Measurements from ENCODE around the gene NFATC3. TPM values are rescaled to one million over a fixed set of nuclear protein-coding genes. Genes with fewer than 3 reads are reported as not detected.

The NFATC3 gene
- total RNA-seq, 4 donors from 2014 or later = 22.6 to 74.0 (median 48.4) TPM

- Histone ChIP-seq H3K27me3 (no peaks in the 10 kb centered on the region), H3K4me1 (peaks cover 0 to 13% of the 10 kb centered on the region in 2 donors), H3K9me3 (no peaks in the 10 kb centered on the region), H3K4me3 (peak overlapping the region; percentile 43 to 62), H3K27ac (peak overlapping the region; percentile 64 to 79), H3K36me3 (no peaks in the 10 kb centered on the region)
- intact Hi-C loops (cut with DNase I; ENCODE audit: low total_unique reads) = no loop called here
- peak; percentile 97 to 99 for DNase-seq
- peak in 2 of 4 experiments; percentile 22 to 30 for TF ChIP-seq CTCF (IDR thresholded peaks at IDR 0.05)
- TF ChIP-seq POLR2A (IDR thresholded peaks at IDR 0.05) = peak; percentile 70 to 88
Observed at GRCh38 chr16:68237243-68238028, 152.3 kb downstream of the NFATC3 start.

GRCh38 chr16:68238029-68238345 lies 152.8 kb downstream of the NFATC3 start:
- TF ChIP-seq POLR2A (IDR thresholded peaks at IDR 0.05) (no peak), CTCF (IDR thresholded peaks at IDR 0.05) (no peak)
- intact Hi-C loops (cut with DNase I; ENCODE audit: low total_unique reads) = no loop called here
- peaks cover 0 to 13% of the 10 kb centered on the region in 2 donors for H3K4me1 ChIP-seq
- no peak for DNase-seq
- H3K27ac ChIP-seq = peak overlapping the region; percentile 64 to 76
- peak overlapping the region; percentile 43 to 62 for H3K4me3 ChIP-seq
- H3K36me3 ChIP-seq = no peaks in the 10 kb centered on the region
- H3K27me3 ChIP-seq = no peaks in the 10 kb centered on the region
- H3K9me3 ChIP-seq = no peaks in the 10 kb centered on the region

- TF ChIP-seq CTCF (IDR thresholded peaks at IDR 0.05) = no peak
- no peak for TF ChIP-seq POLR2A (IDR thresholded peaks at IDR 0.05)
- intact Hi-C loops (cut with DNase I; ENCODE audit: low total_unique reads) = no loop called here
- no peaks in the 10 kb centered on the region for H3K27me3 ChIP-seq
- H3K9me3 ChIP-seq = no peaks in the 10 kb centered on the region
- H3K36me3 ChIP-seq = no peaks in the 10 kb centered on the region
- H3K4me3 ChIP-seq = no peak overlapping the region
- H3K27ac ChIP-seq = no peak overlapping the region
- DNase-seq = no peak
- H3K4me1 ChIP-seq = peaks cover 0 to 14% of the 10 kb centered on the region in 2 donors
Observed at GRCh38 chr16:68242085-68242484, 156.9 kb downstream of the NFATC3 start.

- H3K4me1 ChIP-seq = peaks cover 0 to 11% of the 10 kb centered on the region in 2 donors
- no peak overlapping the region for H3K4me3 ChIP-seq
- no peak for DNase-seq
- no peak overlapping the region for H3K27ac ChIP-seq
- H3K36me3 ChIP-seq = no peaks in the 10 kb centered on the region
- intact Hi-C loops (cut with DNase I; ENCODE audit: low total_unique reads) = no loop called here
- no peaks in the 10 kb centered on the region for H3K9me3 ChIP-seq
- no peaks in the 10 kb centered on the region for H3K27me3 ChIP-seq
- TF ChIP-seq CTCF (IDR thresholded peaks at IDR 0.05) = no peak
- no peak for TF ChIP-seq POLR2A (IDR thresholded peaks at IDR 0.05)
Observed at GRCh38 chr16:68242926-68243858, 158.0 kb downstream of the NFATC3 start.

- Histone ChIP-seq H3K4me1 (peaks cover 0 to 10% of the 10 kb centered on the region in 2 donors), H3K27ac (peak overlapping the region; percentile 37 to 58), H3K36me3 (no peaks in the 10 kb centered on the region), H3K4me3 (peak overlapping the region; percentile 70 to 85), H3K27me3 (no peaks in the 10 kb centered on the region), H3K9me3 (no peaks in the 10 kb centered on the region)
- no peak for DNase-seq
- intact Hi-C loops (cut with DNase I; ENCODE audit: low total_unique reads) = no loop called here
- TF ChIP-seq POLR2A (IDR thresholded peaks at IDR 0.05) (no peak), CTCF (IDR thresholded peaks at IDR 0.05) (no peak)
Observed at GRCh38 chr16:68244481-68244902, 159.3 kb downstream of the NFATC3 start.

Data from uterus (tissue), 4 donors.